ENCODE data around the gene CER1.

DNA sequence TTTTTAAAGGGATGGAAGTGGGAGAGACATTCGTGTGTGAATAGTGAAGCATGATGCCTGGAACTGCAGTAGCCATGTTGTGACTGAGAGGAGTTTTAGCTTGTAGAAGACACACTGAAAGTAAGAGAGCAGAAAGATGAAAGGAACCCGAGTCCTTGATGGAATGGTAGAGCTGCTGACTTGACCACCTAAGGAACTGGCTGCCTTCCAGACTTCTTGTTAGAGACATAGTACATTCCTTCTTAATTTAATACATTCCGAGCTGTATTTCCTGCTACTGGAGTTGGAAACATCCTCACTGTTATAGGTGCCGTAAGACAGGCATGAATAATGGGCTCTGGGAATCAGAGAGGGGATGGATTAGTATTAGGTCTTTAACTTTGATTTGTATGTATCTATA lies 7.4 kb downstream of the CER1 start:
- TF ChIP-seq OSR1 (CRISPR knock-in tag; IDR thresholded peaks at IDR 0.05) (no peak), ARNTL (CRISPR knock-in tag; IDR thresholded peaks at IDR 0.05; ENCODE audit: borderline replicate concordance, low read depth) (no peak), ZFP3 (CRISPR knock-in tag; IDR thresholded peaks at IDR 0.05) (no peak)
- TF ChIP-seq, protein P1, sequence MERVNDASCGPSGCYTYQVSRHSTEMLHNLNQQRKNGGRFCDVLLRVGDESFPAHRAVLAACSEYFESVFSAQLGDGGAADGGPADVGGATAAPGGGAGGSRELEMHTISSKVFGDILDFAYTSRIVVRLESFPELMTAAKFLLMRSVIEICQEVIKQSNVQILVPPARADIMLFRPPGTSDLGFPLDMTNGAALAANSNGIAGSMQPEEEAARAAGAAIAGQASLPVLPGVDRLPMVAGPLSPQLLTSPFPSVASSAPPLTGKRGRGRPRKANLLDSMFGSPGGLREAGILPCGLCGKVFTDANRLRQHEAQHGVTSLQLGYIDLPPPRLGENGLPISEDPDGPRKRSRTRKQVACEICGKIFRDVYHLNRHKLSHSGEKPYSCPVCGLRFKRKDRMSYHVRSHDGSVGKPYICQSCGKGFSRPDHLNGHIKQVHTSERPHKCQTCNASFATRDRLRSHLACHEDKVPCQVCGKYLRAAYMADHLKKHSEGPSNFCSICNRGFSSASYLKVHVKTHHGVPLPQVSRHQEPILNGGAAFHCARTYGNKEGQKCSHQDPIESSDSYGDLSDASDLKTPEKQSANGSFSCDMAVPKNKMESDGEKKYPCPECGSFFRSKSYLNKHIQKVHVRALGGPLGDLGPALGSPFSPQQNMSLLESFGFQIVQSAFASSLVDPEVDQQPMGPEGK (CRISPR knock-in tag; IDR thresholded peaks at IDR 0.05; ENCODE audit: borderline replicate concordance): no peak
